CD14-positive monocyte (primary cell): ENCODE results near the gene IL31. TPM values are rescaled to one million over a fixed set of nuclear protein-coding genes. Genes with fewer than 3 reads are reported as not detected.

Source experiments
- DNase-seq, 3 donors: peaks; one replicate each; pipeline ENCODE4 v3.0.0-alpha.2; 2011 to 2022
- H2AFZ ChIP-seq: 2 replicates; pipeline ENCODE4 v1.6.0; 2012; ENCODE audit warnings: mild to moderate bottlenecking, low read depth, low read length, inconsistent platforms; ENCODE audit not compliant: insufficient read depth, poor library complexity, severe bottlenecking
- H3K27ac ChIP-seq, 2 donors: 1 replicate in 1 of 2; 2 replicates in 1 of 2; pipeline ENCODE4 v1.5.1; 2012 to 2013; ENCODE audit warnings: low read length in 2 of 2, control low read depth in 1 of 2, inconsistent platforms in 1 of 2, low read depth in 1 of 2, mild to moderate bottlenecking in 1 of 2
- H3K27me3 ChIP-seq, 2 donors: one replicate each; pipeline versions ENCODE4 v1.6.0 to v1.6.1; 2011 to 2013; ENCODE audit warnings: low read length in 2 of 2; ENCODE audit not compliant: control insufficient read depth in 2 of 2, insufficient read depth in 2 of 2
- H3K36me3 ChIP-seq, 2 donors: replicated peaks in 1 of 2; 1 replicate in 1 of 2; 2 replicates in 1 of 2; pipeline versions ENCODE4 v1.5.1 to v1.6.1; 2012 to 2013; ENCODE audit warnings: low read length in 2 of 2, control low read depth in 1 of 2, inconsistent platforms in 1 of 2, mild to moderate bottlenecking in 1 of 2; ENCODE audit not compliant: insufficient read depth in 2 of 2, control insufficient read depth in 1 of 2
- H3K4me1 ChIP-seq, 2 donors: 1 replicate in 1 of 2; 2 replicates in 1 of 2; pipeline versions ENCODE4 v1.5.1 to v1.6.1; 2012 to 2013; ENCODE audit warnings: low read length in 2 of 2, control low read depth in 1 of 2, inconsistent platforms in 1 of 2, mild to moderate bottlenecking in 1 of 2, moderate library complexity in 1 of 2; ENCODE audit not compliant: insufficient read depth in 2 of 2, control insufficient read depth in 1 of 2
- H3K4me2 ChIP-seq: replicated peaks from 2 replicates; pipeline ENCODE3; 2012; ENCODE audit warnings: low read length, moderate library complexity, mild to moderate bottlenecking; ENCODE audit not compliant: poor library complexity, severe bottlenecking; ENCODE audit errors: extremely low read depth
- H3K4me3 ChIP-seq, 3 experiments: fragments of 200-600 bp in 1 of 3; sonication (generic) in 1 of 3; replicated peaks in 1 of 3; 1 replicate in 2 of 3; 2 replicates in 1 of 3; pipeline ENCODE4 v1.5.1; 2011 to 2013; ENCODE audit warnings: low read length in 3 of 3, mild to moderate bottlenecking in 3 of 3, control low read depth in 2 of 3, low read depth in 2 of 3, inconsistent platforms in 1 of 3, moderate library complexity in 1 of 3
- H3K79me2 ChIP-seq: 2 replicates; pipeline ENCODE4 v1.6.0; 2012; ENCODE audit warnings: mild to moderate bottlenecking, control low read depth, inconsistent platforms, low read length, moderate library complexity; ENCODE audit not compliant: insufficient read depth
- H3K9ac ChIP-seq: 2 replicates; pipeline ENCODE4 v1.6.0; 2017; ENCODE audit warnings: low read length, mild to moderate bottlenecking; ENCODE audit not compliant: insufficient read depth, poor library complexity, severe bottlenecking
- H3K9me3 ChIP-seq, 2 donors: replicated peaks in 1 of 2; 1 replicate in 1 of 2; 2 replicates in 1 of 2; pipeline versions ENCODE4 v1.5.1 to v1.6.1; 2012 to 2013; ENCODE audit warnings: low read length in 2 of 2, control low read depth in 1 of 2; ENCODE audit not compliant: control insufficient read depth in 1 of 2, insufficient read depth in 1 of 2
- H4K20me1 ChIP-seq: 2 replicates; pipeline ENCODE4 v1.6.0; 2012; ENCODE audit warnings: mild to moderate bottlenecking, low read length, control low read depth, moderate library complexity; ENCODE audit not compliant: insufficient read depth
- H3K27ac Mint-ChIP-seq, 7 donors: one replicate each; pipeline ENCODE4 v1.8.0; 2020; ENCODE audit warnings: mild to moderate bottlenecking in 7 of 7, mixed read lengths in 7 of 7, moderate library complexity in 6 of 7, inconsistent platforms in 2 of 7
- H3K27me3 Mint-ChIP-seq, 3 donors: one replicate each; pipeline ENCODE4 v1.8.0; 2021 to 2022; ENCODE audit warnings: low read depth in 3 of 3, mild to moderate bottlenecking in 3 of 3, mixed read lengths in 3 of 3, moderate library complexity in 3 of 3, inconsistent platforms in 1 of 3
- H3K36me3 Mint-ChIP-seq, 2 donors: one replicate each; pipeline ENCODE4 v1.8.0; 2020; ENCODE audit warnings: mixed read lengths in 2 of 2, inconsistent platforms in 1 of 2, mild to moderate bottlenecking in 1 of 2
- H3K4me1 Mint-ChIP-seq: one replicate; pipeline ENCODE4 v1.8.0; 2020; ENCODE audit warnings: mild to moderate bottlenecking, mixed read lengths
- H3K4me3 Mint-ChIP-seq, 2 donors: one replicate each; pipeline ENCODE4 v1.8.0; 2020; ENCODE audit warnings: mild to moderate bottlenecking in 2 of 2, mixed read lengths in 2 of 2, moderate library complexity in 1 of 2
- H3K9me3 Mint-ChIP-seq, 7 donors: one replicate each; pipeline ENCODE4 v1.8.0; 2020 to 2022; ENCODE audit warnings: mixed read lengths in 7 of 7, mild to moderate bottlenecking in 6 of 7, moderate library complexity in 6 of 7, inconsistent platforms in 2 of 7
- CTCF ChIP-seq: fragments of 200-600 bp; IDR thresholded peaks from one replicate; pipeline ENCODE4 v1.8.0; 2022; ENCODE audit warnings: antibody characterized with exemption, mild to moderate bottlenecking
- WGBS: methylation state at CpG from one replicate; pipeline ENCODE4 v1.1.5; 2013; ENCODE audit warnings: missing lambda C conversion rate; ENCODE audit not compliant: insufficient coverage; 5-methylcytosine and 5-hydroxymethylcytosine counted together
- intact Hi-C, 2 donors: fragments of 100-400 bp; cut with micrococcal nuclease; formaldehyde crosslinking; loops; one replicate each; pipeline versions ENCODE4 v1.15.0 to v1.15.1; 2023
- polyA plus RNA-seq, 3 donors: library from polyadenylated mRNA; depleted of rRNA in 1 of 3; unstranded in 2 of 3; stranded (reverse) in 1 of 3; fragments of 300-500 nt in 2 of 3; fragments of >200 nt in 1 of 3; fragmentation: Illumina TruSeq in 2 of 3; gene quantifications; 1 replicate in 2 of 3; 2 replicates in 1 of 3; pipeline ENCODE4 v1.2.3, GENCODE V29; 2012 to 2021

The IL31 gene
- polyA plus RNA-seq, 3 donors: not detected

- no peak for DNase-seq
- H3K27ac ChIP-seq: no peak overlapping the region
- Mint-ChIP-seq H3K4me3 (peak overlapping the region in 1 of 2 donors; percentile 1), H3K9me3 (peaks cover 0 to 7% (median 2%) of the 10 kb centered on the region in 7 donors), H3K4me1 (peaks cover 8% of the 10 kb centered on the region), H3K36me3 (no peaks in the 10 kb centered on the region), H3K27me3 (peaks cover 27 to 42% (median 32%) of the 10 kb centered on the region in 3 donors), H3K27ac (no peak overlapping the region)
- WGBS: no CpG with 5 or more reads among the region's 1 CpG
- no peak overlapping the region for H3K4me2 ChIP-seq
- H3K9ac ChIP-seq: no peak overlapping the region
- no peaks in the 10 kb centered on the region for H4K20me1 ChIP-seq
- H3K9me3 ChIP-seq: peaks cover 0 to under 1% of the 10 kb centered on the region in 2 donors
- no peak for TF ChIP-seq CTCF
- H3K36me3 ChIP-seq: no peaks in the 10 kb centered on the region
- H3K4me3 ChIP-seq: no peak overlapping the region
- no peaks in the 10 kb centered on the region for H3K79me2 ChIP-seq
- no peaks in the 10 kb centered on the region for H3K4me1 ChIP-seq
- peaks cover 2 to 15% of the 10 kb centered on the region in 2 donors for H3K27me3 ChIP-seq
- H2AFZ ChIP-seq: no peak overlapping the region
- intact Hi-C loops: no loop called here
These were observed 23.6 kb upstream of the IL31 start for GRCh38 chr12:122197612-122197966.

GRCh38 chr12:122195405-122195804 is 21.4 kb upstream of the IL31 start:
- Histone ChIP-seq H3K4me1 (no peaks in the 10 kb centered on the region), H3K9ac (no peak overlapping the region), H2AFZ (no peak overlapping the region), H3K36me3 (no peaks in the 10 kb centered on the region), H3K4me3 (no peak overlapping the region), H3K27ac (no peak overlapping the region), H3K79me2 (no peaks in the 10 kb centered on the region), H3K4me2 (no peak overlapping the region), H3K27me3 (no peaks in the 10 kb centered on the region), H4K20me1 (no peaks in the 10 kb centered on the region), H3K9me3 (no peaks in the 10 kb centered on the region)
- H3K27me3 Mint-ChIP-seq: peaks cover 15 to 23% (median 19%) of the 10 kb centered on the region in 3 donors
- 100% methylated on average over 3 of the region's 4 CpGs for whole genome bisulfite sequencing
- TF ChIP-seq CTCF: no peak
- H3K4me3 Mint-ChIP-seq: no peak overlapping the region
- H3K36me3 Mint-ChIP-seq: no peaks in the 10 kb centered on the region
- peaks cover 0 to 7% (median 2%) of the 10 kb centered on the region in 7 donors for H3K9me3 Mint-ChIP-seq
- H3K27ac Mint-ChIP-seq: peak overlapping the region in 1 of 7 donors; percentile 1
- no peak for DNase-seq
- intact Hi-C loops: no loop called here
- H3K4me1 Mint-ChIP-seq: peaks cover 8% of the 10 kb centered on the region
